ENCODE measurements around the gene RBM34.
A peak's percentile ranks its signal among the peaks of the same experiment; 100 is the strongest.
"Not testable (repeated sequence)": the region's sequence is repeated elsewhere in the genome, so short reads cannot be mapped to it uniquely, and the experiment has no call there.

The RBM34 gene

GRCh38 chr1:235112297-235113182 is 48.5 kb downstream of the RBM34 start:
- DNase-seq, result no peak

GRCh38 chr1:235111107-235111506 is 49.9 kb downstream of the RBM34 start:
- DNase-seq, result no peak

GRCh38 chr1:235108876-235109275 is 52.2 kb downstream of the RBM34 start:
- no peak for DNase-seq

GRCh38 chr1:235108185-235108593 is 52.9 kb downstream of the RBM34 start:
- DNase-seq, result no peak

- no peak for DNase-seq
Measured at GRCh38 chr1:235107368-235108184, 53.5 kb downstream of the RBM34 start.

- DNase-seq, result no peak
Measured at GRCh38 chr1:235106457-235106856, 54.6 kb downstream of the RBM34 start.

GRCh38 chr1:235105051-235106043 is 55.7 kb downstream of the RBM34 start:
- DNase-seq, result no peak

- DNase-seq, result no peak
Measured at GRCh38 chr1:235102993-235103411, 58.0 kb downstream of the RBM34 start.

GRCh38 chr1:235102259-235102582 is 58.8 kb downstream of the RBM34 start:
- DNase-seq, result no peak

GRCh38 chr1:235101558-235102258 is 59.3 kb downstream of the RBM34 start:
- DNase-seq, result no peak

GRCh38 chr1:235100194-235100772 is 60.8 kb downstream of the RBM34 start:
- no peak for DNase-seq

GRCh38 chr1:235098991-235099390 is 62.1 kb downstream of the RBM34 start:
- DNase-seq, result no peak

- no peak for DNase-seq
Measured at GRCh38 chr1:235098547-235098946, 62.5 kb downstream of the RBM34 start.

GRCh38 chr1:235097501-235097900 is 63.5 kb downstream of the RBM34 start:
- DNase-seq, result not testable (repeated sequence)

GRCh38 chr1:235095938-235096562 is 65.0 kb downstream of the RBM34 start:
- no peak for DNase-seq

GRCh38 chr1:235093696-235094592 is 67.1 kb downstream of the RBM34 start:
- peak; percentile 80 to 90 (median 87) for DNase-seq

- DNase-seq, result peak; percentile 40 to 59 (median 56)
Measured at GRCh38 chr1:235093013-235093695, 67.9 kb downstream of the RBM34 start.

- not testable (repeated sequence) for DNase-seq
Measured at GRCh38 chr1:235092415-235092814, 68.6 kb downstream of the RBM34 start.

GRCh38 chr1:235092045-235092406 is 69.0 kb downstream of the RBM34 start:
- DNase-seq, result not testable (repeated sequence)
